Right lobe of liver (tissue), 6 donors: ENCODE results near the gene LRRC31. TPM values are rescaled to one million over a fixed set of nuclear protein-coding genes. Genes with fewer than 3 reads are reported as not detected.

Source experiments
- ATAC-seq, 4 donors: fragments of 200-7000 bp; cut with Tn5 transposase; one replicate each; pipeline ENCODE4 v1.9.1; 2020; ENCODE audit warnings: mild to moderate bottlenecking in 4 of 4, moderate library complexity in 4 of 4
- DNase-seq, 3 donors: peaks; one replicate each; pipeline ENCODE4 v3.0.0-alpha.2; 2020
- H3K27ac ChIP-seq, 3 donors: fragments of 200-600 bp; one replicate each; pipeline ENCODE4 v1.8.0; 2022
- H3K27me3 ChIP-seq, 2 donors: fragments of 200-600 bp; one replicate each; pipeline ENCODE4 v1.8.0; 2022
- H3K36me3 ChIP-seq, 4 donors: fragments of 200-600 bp; sonication (generic) in 1 of 4; one replicate each; pipeline versions ENCODE4 v1.5.1 to v1.8.0; 2017 to 2022; ENCODE audit warnings: control low read depth in 1 of 4
- H3K4me1 ChIP-seq, 4 donors: fragments of 200-600 bp; sonication (generic) in 1 of 4; one replicate each; pipeline versions ENCODE4 v1.5.1 to v1.8.0; 2017 to 2022; ENCODE audit warnings: control low read depth in 1 of 4
- H3K4me3 ChIP-seq, 3 donors: fragments of 200-600 bp; one replicate each; pipeline ENCODE4 v1.8.0; 2022
- H3K9me3 ChIP-seq, 4 donors: fragments of 200-600 bp; sonication (generic) in 1 of 4; one replicate each; pipeline versions ENCODE4 v1.5.1 to v1.8.0; 2017 to 2022; ENCODE audit warnings: control low read depth in 1 of 4
- CTCF ChIP-seq, 4 donors: fragments of 200-600 bp in 3 of 4; fragments of 450-650 bp in 1 of 4; IDR thresholded peaks; one replicate each; pipeline versions ENCODE4 v1.5.1 to v1.8.0; 2016 to 2022; ENCODE audit warnings: antibody characterized with exemption in 4 of 4, mild to moderate bottlenecking in 2 of 4
- POLR2A ChIP-seq: fragments of 450-650 bp; IDR thresholded peaks from one replicate; pipeline ENCODE4 v1.6.1; 2017; ENCODE audit warnings: antibody characterized with exemption, mild to moderate bottlenecking
- WGBS: methylation state at CpG from one replicate; pipeline ENCODE4 v1.1.6; 2018; ENCODE audit warnings: low coverage, low lambda C conversion rate; ENCODE audit not compliant: insufficient coverage; ENCODE audit errors: missing lambda C conversion rate; 5-methylcytosine and 5-hydroxymethylcytosine counted together
- intact Hi-C, 2 donors: fragments of 100-400 bp; cut with DNase I; formaldehyde crosslinking; loops; one replicate each; pipeline versions ENCODE4 v1.11.2 to v1.14.1; 2022
- total RNA-seq, 6 experiments: library from RNA; depleted of rRNA in 2 of 6; stranded (reverse); fragments of >200 nt in 2 of 6; fragmentation: NEBNext Ultra II Directional in 3 of 6; extraction: Animal tissue kit (Norgen Biotek cat#: 25700) in 3 of 6; gene quantifications; one replicate each; pipeline versions ENCODE4 v1.1.0 to v1.2.4, GENCODE V29; 2016 to 2023
- donor health status: DM: no; HTN: yes; CAD: no.
- donor health status: DM: no; HTN: no; CAD: no.
- donor health status: DM: no; HTN: no; CAD: no.
- donor health status: DM: no; HTN: yes; CAD: no.
- donor health status: DM: no; HTN: yes; CAD: no.

Gene LRRC31
- total RNA-seq, 6 experiments from 2014 or later, result 0.78 to 5.0 (median 2.2) TPM

DNA sequence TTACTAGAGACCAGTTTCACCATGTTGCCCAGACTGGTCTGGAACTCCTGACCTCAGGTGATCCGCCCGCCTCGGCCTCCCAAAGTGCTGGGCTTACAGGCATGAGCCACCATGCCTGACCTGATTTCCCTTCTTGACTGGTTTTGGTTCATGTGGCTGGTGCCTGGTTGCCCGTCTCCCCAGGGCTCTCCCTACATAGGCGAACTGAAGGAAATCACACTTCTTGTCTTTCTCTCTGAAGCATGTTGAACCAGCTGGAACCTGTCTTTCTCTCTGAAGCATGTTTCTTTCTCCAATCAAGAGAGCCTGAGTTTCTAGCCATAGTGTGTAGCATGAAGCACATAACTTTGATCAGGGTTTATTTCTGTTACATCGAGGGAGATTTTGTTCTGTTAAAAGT is 25.3 kb upstream of the LRRC31 start:
- intact Hi-C loops, result no loop called here
- Histone ChIP-seq H3K4me1 (no peaks in the 10 kb centered on the region), H3K27me3 (no peaks in the 10 kb centered on the region), H3K4me3 (no peak overlapping the region), H3K36me3 (no peaks in the 10 kb centered on the region), H3K9me3 (no peaks in the 10 kb centered on the region), H3K27ac (no peak overlapping the region)
- no peak for TF ChIP-seq CTCF (IDR thresholded peaks at IDR 0.05)
- no peak for TF ChIP-seq POLR2A
- ATAC-seq, result no peak
- no peak for DNase-seq
- WGBS, result 71% methylated on average over 5 of the region's 6 CpGs

GRCh38 chr3:169894110-169894509 is 24.4 kb upstream of the LRRC31 start:
- intact Hi-C loops, result no loop called here
- no peaks in the 10 kb centered on the region for H3K27me3 ChIP-seq
- H3K27ac ChIP-seq, result no peak overlapping the region
- no peaks in the 10 kb centered on the region for H3K4me1 ChIP-seq
- 59% methylated on average over 7 of the region's 7 CpGs for WGBS
- TF ChIP-seq POLR2A (no peak), CTCF (IDR thresholded peaks at IDR 0.05) (no peak)
- H3K4me3 ChIP-seq, result no peak overlapping the region
- H3K36me3 ChIP-seq, result no peaks in the 10 kb centered on the region
- no peak for DNase-seq
- ATAC-seq, result peak in 1 of 4 donors; percentile 11
- no peaks in the 10 kb centered on the region for H3K9me3 ChIP-seq

GRCh38 chr3:169891886-169892285 is 22.2 kb upstream of the LRRC31 start:
- H3K9me3 ChIP-seq, result no peaks in the 10 kb centered on the region
- ATAC-seq (no peak), DNase-seq (no peak)
- no peaks in the 10 kb centered on the region for H3K36me3 ChIP-seq
- H3K27me3 ChIP-seq, result no peaks in the 10 kb centered on the region
- no peak overlapping the region for H3K27ac ChIP-seq
- WGBS, result 83% methylated on average over 7 of the region's 7 CpGs
- TF ChIP-seq POLR2A, result no peak
- TF ChIP-seq CTCF (IDR thresholded peaks at IDR 0.05), result no peak
- no peak overlapping the region for H3K4me3 ChIP-seq
- intact Hi-C loops, result no loop called here
- H3K4me1 ChIP-seq, result no peaks in the 10 kb centered on the region

GRCh38 chr3:169886671-169887070 is 16.9 kb upstream of the LRRC31 start:
- WGBS, result 5% methylated on average over 4 of the region's 5 CpGs
- DNase-seq (peak; percentile 85 to 96 (median 87)), ATAC-seq (peak; percentile 99 to 100 (median 100))
- H3K4me3 ChIP-seq, result no peak overlapping the region
- no peaks in the 10 kb centered on the region for H3K27me3 ChIP-seq
- intact Hi-C loops, result no loop called here
- H3K27ac ChIP-seq, result no peak overlapping the region
- H3K9me3 ChIP-seq, result no peaks in the 10 kb centered on the region
- no peaks in the 10 kb centered on the region for H3K36me3 ChIP-seq
- H3K4me1 ChIP-seq, result peaks cover 0 to 5% (median 2%) of the 10 kb centered on the region in 4 donors
- TF ChIP-seq CTCF (IDR thresholded peaks at IDR 0.05), result no peak
- no peak for TF ChIP-seq POLR2A
